PC-9 (cell line): ENCODE results near the gene TRIM10. TPM values are rescaled to one million over a fixed set of nuclear protein-coding genes. Genes with fewer than 3 reads are reported as not detected.

ENCODE experiments used
- BruUV-seq: library from RNA; stranded (reverse); fragments of 400-500 nt; replicated peaks from 2 replicates; lab custom pipeline; 2021; lab: Mats Ljungman, UMichigan
- CTCF ChIA-PET: fragments of 300-600 bp; sonication (Branson Sonifier 250); formaldehyde crosslinking; loops from one replicate; lab custom pipeline; 2022; ENCODE audit warnings: antibody characterized with exemption; lab: Charles Lee
- POLR2A ChIA-PET: fragments of 300-600 bp; sonication (Branson Sonifier 250); formaldehyde crosslinking; loops from one replicate; lab custom pipeline; 2022; ENCODE audit warnings: antibody characterized with exemption; ENCODE audit not compliant: unreplicated experiment; lab: Charles Lee
- DNase-seq, 2 experiments: peaks; one replicate each; pipeline versions ENCODE4 v3.0.0 to v3.0.0-alpha.2; 2015 to 2022; ENCODE audit warnings: mixed read lengths in 1 of 2
- H2AFZ ChIP-seq: fragments of 200-600 bp; sonication (generic); 2 replicates; pipeline ENCODE4 v1.8.1; 2017; ENCODE audit warnings: antibody characterized with exemption
- H3F3A ChIP-seq: fragments of 200-600 bp; sonication (generic); 2 replicates; pipeline ENCODE4 v1.8.1; 2017; ENCODE audit warnings: antibody characterized with exemption, mild to moderate bottlenecking, low read depth; ENCODE audit not compliant: insufficient read depth
- H3K27ac ChIP-seq: fragments of 200-600 bp; sonication (generic); 2 replicates; pipeline ENCODE4 v1.6.1; 2016; ENCODE audit warnings: mixed run types
- H3K27me3 ChIP-seq: fragments of 200-600 bp; sonication (generic); 2 replicates; pipeline ENCODE4 v1.6.1; 2016; ENCODE audit warnings: low read depth, mixed run types; ENCODE audit not compliant: insufficient read depth
- H3K36me3 ChIP-seq: fragments of 200-600 bp; sonication (generic); 2 replicates; pipeline ENCODE4 v1.6.1; 2016; ENCODE audit warnings: low read depth, mixed run types
- H3K4me1 ChIP-seq: fragments of 200-600 bp; sonication (generic); replicated peaks from 2 replicates; pipeline ENCODE4 v1.6.1; 2016; ENCODE audit warnings: mixed run types; ENCODE audit not compliant: insufficient read depth
- H3K4me2 ChIP-seq: fragments of 200-600 bp; sonication (generic); 2 replicates; pipeline ENCODE4 v1.6.1; 2017; ENCODE audit warnings: mixed run types
- H3K4me3 ChIP-seq: fragments of 200-600 bp; sonication (generic); 2 replicates; pipeline ENCODE4 v1.6.1; 2016; ENCODE audit warnings: mixed run types
- H3K79me2 ChIP-seq: fragments of 200-600 bp; sonication (generic); 2 replicates; pipeline ENCODE4 v1.6.1; 2017; ENCODE audit warnings: low read depth, mixed run types
- H3K9me2 ChIP-seq: fragments of 200-600 bp; sonication (generic); 2 replicates; pipeline ENCODE4 v1.8.1; 2017; ENCODE audit warnings: mild to moderate bottlenecking; ENCODE audit not compliant: insufficient read depth
- H3K9me3 ChIP-seq: fragments of 200-600 bp; sonication (generic); 2 replicates; pipeline ENCODE4 v1.8.1; 2016; ENCODE audit warnings: low read depth; ENCODE audit not compliant: insufficient read depth
- H4K20me1 ChIP-seq: fragments of 200-600 bp; sonication (generic); 2 replicates; pipeline ENCODE4 v1.8.1; 2017; ENCODE audit not compliant: insufficient read depth
- CTCF ChIP-seq: fragments of 200-600 bp; sonication (generic); conservative IDR thresholded peaks from 2 replicates; pipeline ENCODE4 v1.6.1; 2017; ENCODE audit warnings: mixed run types, antibody characterized with exemption, mild to moderate bottlenecking, moderate library complexity
- EZH2 ChIP-seq: fragments of 200-600 bp; sonication (generic); IDR thresholded peaks from 2 replicates; pipeline ENCODE4 v1.8.0; 2017; ENCODE audit warnings: antibody characterized with exemption, low read depth
- intact Hi-C: fragments of 100-400 bp; cut with micrococcal nuclease; formaldehyde crosslinking; loops from one replicate; pipeline ENCODE4 v1.10.0; 2022; ENCODE audit not compliant: unreplicated experiment
- total RNA-seq: library from RNA; stranded (reverse); gene quantifications from 2 replicates; pipeline ENCODE4 v1.2.3, GENCODE V29; 2021

Gene TRIM10
- total RNA-seq, 1 experiment from 2014 or later = not detected

GRCh38 chr6:30111266-30111856, 49.6 kb downstream of the TRIM10 start:
- Histone ChIP-seq H3K27me3 (no peaks in the 10 kb centered on the region), H3K9me2 (no peaks in the 10 kb centered on the region), H2AFZ (peak overlapping the region; percentile 24; the same call in 1 of the 2 replicates), H3F3A (peaks cover 37% of the 10 kb centered on the region), H3K79me2 (peaks cover 51% of the 10 kb centered on the region), H4K20me1 (no peaks in the 10 kb centered on the region), H3K4me1 (peaks cover 77% of the 10 kb centered on the region), H3K9me3 (no peaks in the 10 kb centered on the region), H3K27ac (peak overlapping the region; percentile 86), H3K36me3 (peaks cover 7% of the 10 kb centered on the region), H3K4me2 (peak overlapping the region; percentile 71), H3K4me3 (peak overlapping the region; percentile 61)
- POLR2A ChIA-PET = no interaction called here
- DNase-seq = no peak
- TF ChIP-seq EZH2 (no peak), CTCF (no peak)
- BruUV-seq = no TSS peak
- intact Hi-C loops = no loop called here
- CTCF ChIA-PET = no interaction called here

DNA sequence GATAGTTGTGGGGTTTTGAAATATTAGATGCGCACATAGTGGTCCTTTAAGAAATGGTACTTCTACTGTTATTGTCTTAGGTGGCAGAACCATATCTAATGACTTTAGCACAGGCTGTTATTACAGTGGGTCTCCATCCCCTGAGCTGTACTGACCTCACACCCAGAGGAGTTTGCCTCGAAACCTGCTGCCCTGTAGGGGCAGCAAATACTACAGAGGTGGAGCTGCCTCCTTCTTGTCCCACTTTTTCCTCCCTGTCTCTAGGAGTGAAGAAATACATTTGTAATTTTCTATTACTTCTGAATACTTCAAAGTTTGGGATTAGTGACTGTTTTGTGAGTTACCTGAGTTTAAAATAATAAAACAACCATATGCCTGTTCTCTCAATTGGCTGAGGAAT, 56.4 kb downstream of the TRIM10 start:
- no TSS peak for BruUV-seq
- DNase-seq = no peak
- H3K27ac ChIP-seq = no peak overlapping the region
- no peak overlapping the region for H3K4me2 ChIP-seq
- intact Hi-C loops = loop anchor here (5.0 kb wide), 1 partner anchor 223 kb away; the partner anchor contains the start of gene TRIM39
- H3K79me2 ChIP-seq = peaks cover 21% of the 10 kb centered on the region
- no peaks in the 10 kb centered on the region for H4K20me1 ChIP-seq
- H3K27me3 ChIP-seq = no peaks in the 10 kb centered on the region
- H3K36me3 ChIP-seq = peaks cover 7% of the 10 kb centered on the region
- H3K4me3 ChIP-seq = no peak overlapping the region
- TF ChIP-seq EZH2 (no peak), CTCF (no peak)
- ChIA-PET CTCF (interaction anchor here (2.4 kb wide), 1 partner anchor 26 kb away, joined by 28 read pairs; no protein-coding TSS in a partner anchor), POLR2A (no interaction called here)
- H3K4me1 ChIP-seq = peaks cover 53% of the 10 kb centered on the region
- peaks cover 52% of the 10 kb centered on the region; the same call in 1 of the 2 replicates for H3F3A ChIP-seq
- H3K9me2 ChIP-seq = no peaks in the 10 kb centered on the region
- H3K9me3 ChIP-seq = no peaks in the 10 kb centered on the region
- H2AFZ ChIP-seq = no peak overlapping the region

- no peak overlapping the region for H2AFZ ChIP-seq
- no peaks in the 10 kb centered on the region for H3K27me3 ChIP-seq
- CTCF ChIA-PET = interaction anchor here (0.6 to 2.4 kb wide), 8 partner anchors 12 to 456 kb away, joined by 3 to 28 read pairs (median 4); no protein-coding TSS in a partner anchor
- H3K36me3 ChIP-seq = peaks cover 7% of the 10 kb centered on the region
- peaks cover 52% of the 10 kb centered on the region; the same call in 1 of the 2 replicates for H3F3A ChIP-seq
- peaks cover 13% of the 10 kb centered on the region for H3K79me2 ChIP-seq
- no peak for TF ChIP-seq CTCF
- no peak for TF ChIP-seq EZH2
- BruUV-seq = no TSS peak
- POLR2A ChIA-PET = interaction anchor here (0.7 kb wide), 1 partner anchor 12 kb away, joined by 8 read pairs; no protein-coding TSS in a partner anchor
- peaks cover 53% of the 10 kb centered on the region for H3K4me1 ChIP-seq
- DNase-seq = no peak
- H3K9me3 ChIP-seq = no peaks in the 10 kb centered on the region
- no peak overlapping the region for H3K4me2 ChIP-seq
- H4K20me1 ChIP-seq = no peaks in the 10 kb centered on the region
- intact Hi-C loops = loop anchor here (1.0 to 5.0 kb wide), 5 partner anchors 27 to 223 kb away; partner anchors contain the start of genes POLR1H, TRIM26 and TRIM39
- H3K27ac ChIP-seq = no peak overlapping the region
- H3K4me3 ChIP-seq = no peak overlapping the region
- H3K9me2 ChIP-seq = no peaks in the 10 kb centered on the region
These were observed 57.2 kb downstream of the TRIM10 start for GRCh38 chr6:30103872-30104179.
